Measurements from ENCODE around the gene PDE8B.
"Not testable (repeated sequence)": the region's sequence is repeated elsewhere in the genome, so short reads cannot be mapped to it uniquely, and the experiment has no call there.

PDE8B gene

GRCh38 chr5:77358255-77359205 is 148.1 kb downstream of the PDE8B start:
- no peak for DNase-seq (ENCODE audit: low read depth)

GRCh38 chr5:77359231-77359630 is 148.8 kb downstream of the PDE8B start:
- DNase-seq (ENCODE audit: low read depth): no peak

GRCh38 chr5:77360381-77360780 is 149.9 kb downstream of the PDE8B start:
- DNase-seq (ENCODE audit: low read depth): no peak

GRCh38 chr5:77360973-77361372 is 150.5 kb downstream of the PDE8B start:
- no peak for DNase-seq (ENCODE audit: low read depth)

GRCh38 chr5:77366717-77367500 is 156.4 kb downstream of the PDE8B start:
- no peak for DNase-seq (ENCODE audit: low read depth)

GRCh38 chr5:77367741-77368140 is 157.3 kb downstream of the PDE8B start:
- DNase-seq (ENCODE audit: low read depth): no peak

GRCh38 chr5:77368367-77368766 is 157.9 kb downstream of the PDE8B start:
- no peak for DNase-seq (ENCODE audit: low read depth)

- DNase-seq (ENCODE audit: low read depth): no peak
These were observed 159.1 kb downstream of the PDE8B start for GRCh38 chr5:77369566-77369965.

- DNase-seq (ENCODE audit: low read depth): no peak
These were observed 164.2 kb downstream of the PDE8B start for GRCh38 chr5:77374686-77375085.

GRCh38 chr5:77376609-77377300 is 166.3 kb downstream of the PDE8B start:
- DNase-seq (ENCODE audit: low read depth): no peak

GRCh38 chr5:77379558-77380061 is 169.1 kb downstream of the PDE8B start:
- no peak for DNase-seq (ENCODE audit: low read depth)

GRCh38 chr5:77380636-77381035 is 170.2 kb downstream of the PDE8B start:
- no peak for DNase-seq (ENCODE audit: low read depth)

GRCh38 chr5:77383336-77383735 is 172.9 kb downstream of the PDE8B start:
- not testable (repeated sequence) for DNase-seq (ENCODE audit: low read depth)

- DNase-seq (ENCODE audit: low read depth): not testable (repeated sequence)
These were observed 175.9 kb downstream of the PDE8B start for GRCh38 chr5:77386340-77386739.

- DNase-seq (ENCODE audit: low read depth): no peak
These were observed 179.3 kb downstream of the PDE8B start for GRCh38 chr5:77389746-77390145.

- DNase-seq (ENCODE audit: low read depth): no peak
These were observed 179.7 kb downstream of the PDE8B start for GRCh38 chr5:77390221-77390620.

GRCh38 chr5:77390795-77391194 is 180.3 kb downstream of the PDE8B start:
- no peak for DNase-seq (ENCODE audit: low read depth)

GRCh38 chr5:77391240-77391765 is 180.8 kb downstream of the PDE8B start:
- DNase-seq (ENCODE audit: low read depth): no peak

- DNase-seq (ENCODE audit: low read depth): no peak
These were observed 183.7 kb downstream of the PDE8B start for GRCh38 chr5:77394064-77394715.

- no peak for DNase-seq (ENCODE audit: low read depth)
These were observed 185.5 kb downstream of the PDE8B start for GRCh38 chr5:77396017-77396416.

- no peak for DNase-seq (ENCODE audit: low read depth)
These were observed 187.3 kb downstream of the PDE8B start for GRCh38 chr5:77397686-77398292.
